ENCODE results near the gene MRPL22.

DNA sequence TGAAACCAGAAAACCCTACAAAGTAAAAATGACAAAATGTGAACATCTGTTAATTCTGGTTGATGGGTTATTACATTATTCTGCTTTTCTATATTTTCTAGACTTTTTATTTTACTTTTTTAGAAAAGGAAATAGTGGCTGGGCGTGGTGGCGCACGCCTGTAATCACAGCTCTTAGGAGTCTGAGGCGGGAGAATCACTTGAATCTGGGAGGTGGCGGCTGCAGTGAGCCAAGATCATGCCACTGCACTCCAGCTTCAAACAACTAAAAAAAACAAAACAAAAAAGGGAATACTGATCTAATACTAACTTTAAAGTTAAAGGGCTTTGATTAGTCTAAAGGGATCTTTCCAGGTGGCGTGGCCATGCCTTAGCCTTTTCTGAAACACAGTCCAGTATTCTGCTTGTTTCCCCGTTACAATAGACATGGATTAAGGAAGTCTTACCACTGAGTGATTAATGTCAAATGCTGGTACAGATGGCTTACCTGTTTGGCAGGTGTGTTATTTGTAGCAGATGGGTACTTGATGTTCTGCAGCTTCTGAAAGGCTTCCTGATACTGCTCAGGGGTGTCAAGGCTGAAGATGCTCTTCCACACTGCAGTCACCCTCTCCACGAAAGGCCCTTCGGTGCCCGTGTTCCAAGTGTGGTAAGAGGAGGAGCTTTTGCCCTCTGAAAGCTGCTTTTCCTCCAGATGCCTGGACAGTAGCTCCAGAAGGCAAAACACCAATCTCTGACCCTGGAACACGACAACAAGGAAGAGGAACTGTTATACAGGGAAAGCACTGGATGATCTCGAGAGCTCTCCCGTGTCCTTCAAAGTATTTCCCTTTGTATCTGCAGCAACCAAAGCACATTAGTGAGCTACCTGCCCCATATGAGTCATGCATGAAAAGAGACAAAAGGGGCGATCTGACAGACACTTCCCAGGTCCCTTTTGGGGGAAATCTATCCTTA is 45.0 kb upstream of the MRPL22 start:
- TF ChIP-seq, protein P1, sequence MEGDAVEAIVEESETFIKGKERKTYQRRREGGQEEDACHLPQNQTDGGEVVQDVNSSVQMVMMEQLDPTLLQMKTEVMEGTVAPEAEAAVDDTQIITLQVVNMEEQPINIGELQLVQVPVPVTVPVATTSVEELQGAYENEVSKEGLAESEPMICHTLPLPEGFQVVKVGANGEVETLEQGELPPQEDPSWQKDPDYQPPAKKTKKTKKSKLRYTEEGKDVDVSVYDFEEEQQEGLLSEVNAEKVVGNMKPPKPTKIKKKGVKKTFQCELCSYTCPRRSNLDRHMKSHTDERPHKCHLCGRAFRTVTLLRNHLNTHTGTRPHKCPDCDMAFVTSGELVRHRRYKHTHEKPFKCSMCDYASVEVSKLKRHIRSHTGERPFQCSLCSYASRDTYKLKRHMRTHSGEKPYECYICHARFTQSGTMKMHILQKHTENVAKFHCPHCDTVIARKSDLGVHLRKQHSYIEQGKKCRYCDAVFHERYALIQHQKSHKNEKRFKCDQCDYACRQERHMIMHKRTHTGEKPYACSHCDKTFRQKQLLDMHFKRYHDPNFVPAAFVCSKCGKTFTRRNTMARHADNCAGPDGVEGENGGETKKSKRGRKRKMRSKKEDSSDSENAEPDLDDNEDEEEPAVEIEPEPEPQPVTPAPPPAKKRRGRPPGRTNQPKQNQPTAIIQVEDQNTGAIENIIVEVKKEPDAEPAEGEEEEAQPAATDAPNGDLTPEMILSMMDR (IDR thresholded peaks at IDR 0.05): no peak
- no peak for TF ChIP-seq EP300 (IDR thresholded peaks at IDR 0.05)
- no peak for TF ChIP-seq POLR2AphosphoS5 (IDR thresholded peaks at IDR 0.05)
- no peak for TF ChIP-seq POLR2A (IDR thresholded peaks at IDR 0.05)

Data from stomach (tissue), 4 donors.